ENCODE results near the gene PADI6.
"Not testable (repeated sequence)": the region's sequence is repeated elsewhere in the genome, so short reads cannot be mapped to it uniquely, and the experiment has no call there.

PADI6 gene

DNA sequence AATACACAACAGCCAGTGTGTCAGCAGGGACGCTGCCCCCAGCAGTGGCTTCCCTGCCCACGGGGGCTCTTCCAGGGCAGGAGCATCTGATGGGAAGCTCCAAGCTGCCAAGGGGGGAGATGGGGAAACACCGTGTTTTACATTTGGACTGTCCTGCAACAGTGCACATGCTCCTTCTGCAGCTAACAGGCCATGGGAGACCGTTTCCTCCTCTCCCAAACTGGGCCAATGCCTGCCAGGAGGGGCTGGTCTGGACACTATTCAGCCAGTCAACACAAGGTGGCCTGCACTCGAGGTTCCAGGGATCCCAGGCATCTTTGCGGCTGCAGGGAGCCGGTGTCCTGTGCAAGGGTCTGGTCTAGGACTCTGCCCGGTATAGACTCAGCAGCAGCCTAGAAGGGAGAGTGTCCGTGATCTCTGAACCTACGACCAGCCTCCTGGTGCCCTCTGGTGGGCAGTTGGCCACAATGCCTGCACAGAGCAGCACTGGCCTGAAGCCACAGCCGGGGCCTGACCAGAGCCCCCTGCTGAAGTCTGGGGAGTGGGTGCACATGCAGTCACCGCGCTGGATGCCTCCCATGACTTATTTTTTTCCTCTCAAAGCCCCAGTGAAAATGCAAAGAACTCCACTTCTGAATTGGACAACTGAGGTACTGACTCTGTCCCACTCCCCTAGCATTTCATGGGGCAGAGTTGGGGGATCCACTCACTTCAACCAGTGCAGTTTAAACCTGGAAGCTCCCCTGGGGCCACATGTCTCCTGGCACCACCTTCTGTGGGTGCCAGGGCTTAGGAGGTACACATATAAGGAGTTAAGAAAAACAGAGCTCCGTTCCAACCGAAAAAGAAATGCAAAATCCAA is 34.1 kb downstream of the PADI6 start:
- no peak overlapping the region for H2BK120ac ChIP-seq (ENCODE audit: low read depth, low read length)
- H3K79me1 ChIP-seq (ENCODE audit: low read length) = peaks cover 10% of the 10 kb centered on the region
- no peak overlapping the region for H4K8ac ChIP-seq (ENCODE audit: low read depth, low read length)
- H3K4me3 ChIP-seq (ENCODE audit: low read length) = no peak overlapping the region
- no peak overlapping the region for H3K9ac ChIP-seq (ENCODE audit: low read length)
- H3K4me1 ChIP-seq (ENCODE audit: control insufficient read depth, low read depth, low read length) = no peaks in the 10 kb centered on the region
- H4K5ac ChIP-seq (ENCODE audit: low read length) = no peak overlapping the region
- no peaks in the 10 kb centered on the region for H3K27me3 ChIP-seq (ENCODE audit: insufficient read depth, low read length, poor library complexity)
- no CpG with 5 or more reads among the region's 15 CpGs for WGBS (ENCODE audit: extremely low coverage, insufficient coverage, low lambda C conversion rate)
- no peak overlapping the region for H3K56ac ChIP-seq (ENCODE audit: low read length)
- H3K18ac ChIP-seq (ENCODE audit: low read length) = no peak overlapping the region
- no peak overlapping the region for H3K4me2 ChIP-seq (ENCODE audit: low read length)
- no peak overlapping the region for H3K27ac ChIP-seq (ENCODE audit: low read depth, low read length)
- no peak overlapping the region for H2BK5ac ChIP-seq (ENCODE audit: low read length)
- H2BK15ac ChIP-seq (replicated peaks; ENCODE audit: low read depth) = no peak overlapping the region
- H2AK5ac ChIP-seq (ENCODE audit: low read length) = no peak overlapping the region
- no peak overlapping the region for H3K4ac ChIP-seq (ENCODE audit: low read depth, low read length)
- peak; percentile 82 for DNase-seq
- no peak overlapping the region for H3K23ac ChIP-seq (ENCODE audit: low read length)
- peaks cover 24% of the 10 kb centered on the region for H3K36me3 ChIP-seq (ENCODE audit: control insufficient read depth, insufficient read depth, low read length)
- H3K79me2 ChIP-seq (ENCODE audit: control insufficient read depth, insufficient read depth, low read length) = no peaks in the 10 kb centered on the region

DNA sequence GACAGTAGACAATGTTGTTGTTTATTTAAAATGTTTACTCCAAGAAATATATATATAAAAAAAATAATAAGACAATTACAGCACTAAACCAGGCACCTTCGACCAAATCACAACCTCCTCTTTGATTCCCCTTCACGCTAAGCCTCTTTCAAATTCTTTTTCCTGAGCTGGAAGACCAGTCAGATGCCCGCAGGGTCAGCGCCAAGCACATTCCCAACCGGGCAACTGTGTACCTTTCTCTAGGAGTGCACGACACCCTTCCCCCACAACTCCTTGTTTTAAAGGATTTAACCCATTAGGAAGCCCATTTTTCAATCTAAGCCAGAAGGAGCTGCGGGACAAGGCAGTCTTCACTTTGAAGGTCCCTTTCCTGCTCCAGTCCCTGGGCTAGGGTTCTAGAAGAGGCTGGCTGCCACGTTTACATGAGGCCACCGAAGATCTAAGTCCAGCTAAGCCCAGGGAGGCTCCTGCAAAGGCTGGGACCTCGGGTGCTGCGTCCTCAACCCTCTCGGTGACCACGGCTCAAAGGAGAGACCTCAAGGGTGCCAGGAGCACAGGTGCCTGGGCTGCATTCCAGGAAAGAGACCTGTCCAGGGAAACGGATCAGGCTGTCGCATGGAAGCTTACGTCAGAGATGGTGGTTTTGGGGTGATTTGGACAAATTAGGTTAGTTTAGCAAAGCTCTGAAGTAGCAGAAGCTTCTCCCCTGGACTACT is 34.9 kb downstream of the PADI6 start:
- H2AK5ac ChIP-seq (ENCODE audit: low read length); H3K27me3 ChIP-seq (ENCODE audit: insufficient read depth, low read length, poor library complexity); H3K4me3 ChIP-seq (ENCODE audit: low read length); H2BK120ac ChIP-seq (ENCODE audit: low read depth, low read length); H3K4me2 ChIP-seq (ENCODE audit: low read length); H3K4ac ChIP-seq (ENCODE audit: low read depth, low read length); H3K56ac ChIP-seq (ENCODE audit: low read length); H3K23ac ChIP-seq (ENCODE audit: low read length); H2BK5ac ChIP-seq (ENCODE audit: low read length); H2BK15ac ChIP-seq (replicated peaks; ENCODE audit: low read depth); H4K5ac ChIP-seq (ENCODE audit: low read length); H3K4me1 ChIP-seq (ENCODE audit: control insufficient read depth, low read depth, low read length); H3K18ac ChIP-seq (ENCODE audit: low read length); H3K79me2 ChIP-seq (ENCODE audit: control insufficient read depth, insufficient read depth, low read length); DNase-seq; H4K8ac ChIP-seq (ENCODE audit: low read depth, low read length); H3K9ac ChIP-seq (ENCODE audit: low read length); H3K27ac ChIP-seq (ENCODE audit: low read depth, low read length): not testable (repeated sequence)
- Histone ChIP-seq H3K79me1 (ENCODE audit: low read length) (peaks cover 10% of the 10 kb centered on the region), H3K36me3 (ENCODE audit: control insufficient read depth, insufficient read depth, low read length) (peaks cover 28% of the 10 kb centered on the region)
- WGBS (ENCODE audit: extremely low coverage, insufficient coverage, low lambda C conversion rate) = no CpG with 5 or more reads among the region's 16 CpGs

GRCh38 chr1:17407786-17408514 is 36.0 kb downstream of the PADI6 start:
- not testable (repeated sequence) for H4K5ac ChIP-seq (ENCODE audit: low read length); H2AK5ac ChIP-seq (ENCODE audit: low read length); H3K27ac ChIP-seq (ENCODE audit: low read depth, low read length); H3K18ac ChIP-seq (ENCODE audit: low read length); H3K56ac ChIP-seq (ENCODE audit: low read length); H3K4me3 ChIP-seq (ENCODE audit: low read length); H3K4ac ChIP-seq (ENCODE audit: low read depth, low read length); H3K79me2 ChIP-seq (ENCODE audit: control insufficient read depth, insufficient read depth, low read length); H2BK15ac ChIP-seq (replicated peaks; ENCODE audit: low read depth); H3K23ac ChIP-seq (ENCODE audit: low read length); H2BK5ac ChIP-seq (ENCODE audit: low read length); H3K4me2 ChIP-seq (ENCODE audit: low read length); H4K8ac ChIP-seq (ENCODE audit: low read depth, low read length); H3K4me1 ChIP-seq (ENCODE audit: control insufficient read depth, low read depth, low read length); H3K9ac ChIP-seq (ENCODE audit: low read length); H3K27me3 ChIP-seq (ENCODE audit: insufficient read depth, low read length, poor library complexity); H2BK120ac ChIP-seq (ENCODE audit: low read depth, low read length)
- DNase-seq = peak; percentile 70
- WGBS (ENCODE audit: extremely low coverage, insufficient coverage, low lambda C conversion rate) = no CpG with 5 or more reads among the region's 30 CpGs
- peaks cover 33% of the 10 kb centered on the region for H3K36me3 ChIP-seq (ENCODE audit: control insufficient read depth, insufficient read depth, low read length)
- H3K79me1 ChIP-seq (ENCODE audit: low read length) = peaks cover 11% of the 10 kb centered on the region

DNA sequence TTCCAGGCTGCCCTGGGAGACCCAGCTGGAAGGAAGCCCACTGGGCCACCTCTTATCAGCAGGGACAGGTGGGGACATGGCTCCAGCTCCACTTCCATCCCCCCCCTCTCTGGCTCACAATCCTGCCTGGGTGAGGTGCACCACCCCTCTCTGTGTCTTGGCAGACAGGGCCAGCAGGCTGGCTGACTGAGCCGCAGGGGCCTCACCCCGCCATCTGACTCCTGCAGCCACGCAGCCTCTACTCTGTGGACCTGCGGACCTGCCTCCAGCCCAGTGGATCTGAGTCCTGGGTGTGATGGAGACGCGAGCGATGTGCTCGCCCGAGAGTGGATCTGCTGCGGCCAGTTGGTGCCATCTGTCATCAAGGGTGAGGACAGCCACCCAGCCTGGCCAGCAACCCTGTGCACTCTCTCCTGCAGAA is 37.4 kb downstream of the PADI6 start:
- no peak overlapping the region for H2BK120ac ChIP-seq (ENCODE audit: low read depth, low read length)
- no peak overlapping the region for H3K4me3 ChIP-seq (ENCODE audit: low read length)
- no peak overlapping the region for H3K4me2 ChIP-seq (ENCODE audit: low read length)
- no peak overlapping the region for H3K4ac ChIP-seq (ENCODE audit: low read depth, low read length)
- H3K56ac ChIP-seq (ENCODE audit: low read length) = no peak overlapping the region
- H2BK15ac ChIP-seq (replicated peaks; ENCODE audit: low read depth) = no peak overlapping the region
- no peak overlapping the region for H4K8ac ChIP-seq (ENCODE audit: low read depth, low read length)
- no peak overlapping the region for H3K23ac ChIP-seq (ENCODE audit: low read length)
- no peaks in the 10 kb centered on the region for H3K4me1 ChIP-seq (ENCODE audit: control insufficient read depth, low read depth, low read length)
- H3K79me2 ChIP-seq (ENCODE audit: control insufficient read depth, insufficient read depth, low read length) = peaks cover 1% of the 10 kb centered on the region
- no peak overlapping the region for H2AK5ac ChIP-seq (ENCODE audit: low read length)
- H3K27ac ChIP-seq (ENCODE audit: low read depth, low read length) = no peak overlapping the region
- peaks cover 43% of the 10 kb centered on the region for H3K36me3 ChIP-seq (ENCODE audit: control insufficient read depth, insufficient read depth, low read length)
- no CpG with 5 or more reads among the region's 10 CpGs for WGBS (ENCODE audit: extremely low coverage, insufficient coverage, low lambda C conversion rate)
- no peak overlapping the region for H3K9ac ChIP-seq (ENCODE audit: low read length)
- H4K5ac ChIP-seq (ENCODE audit: low read length) = no peak overlapping the region
- H3K79me1 ChIP-seq (ENCODE audit: low read length) = peaks cover 16% of the 10 kb centered on the region
- no peak overlapping the region for H3K18ac ChIP-seq (ENCODE audit: low read length)
- DNase-seq = no peak
- H2BK5ac ChIP-seq (ENCODE audit: low read length) = no peak overlapping the region
- H3K27me3 ChIP-seq (ENCODE audit: insufficient read depth, low read length, poor library complexity) = no peaks in the 10 kb centered on the region

DNA sequence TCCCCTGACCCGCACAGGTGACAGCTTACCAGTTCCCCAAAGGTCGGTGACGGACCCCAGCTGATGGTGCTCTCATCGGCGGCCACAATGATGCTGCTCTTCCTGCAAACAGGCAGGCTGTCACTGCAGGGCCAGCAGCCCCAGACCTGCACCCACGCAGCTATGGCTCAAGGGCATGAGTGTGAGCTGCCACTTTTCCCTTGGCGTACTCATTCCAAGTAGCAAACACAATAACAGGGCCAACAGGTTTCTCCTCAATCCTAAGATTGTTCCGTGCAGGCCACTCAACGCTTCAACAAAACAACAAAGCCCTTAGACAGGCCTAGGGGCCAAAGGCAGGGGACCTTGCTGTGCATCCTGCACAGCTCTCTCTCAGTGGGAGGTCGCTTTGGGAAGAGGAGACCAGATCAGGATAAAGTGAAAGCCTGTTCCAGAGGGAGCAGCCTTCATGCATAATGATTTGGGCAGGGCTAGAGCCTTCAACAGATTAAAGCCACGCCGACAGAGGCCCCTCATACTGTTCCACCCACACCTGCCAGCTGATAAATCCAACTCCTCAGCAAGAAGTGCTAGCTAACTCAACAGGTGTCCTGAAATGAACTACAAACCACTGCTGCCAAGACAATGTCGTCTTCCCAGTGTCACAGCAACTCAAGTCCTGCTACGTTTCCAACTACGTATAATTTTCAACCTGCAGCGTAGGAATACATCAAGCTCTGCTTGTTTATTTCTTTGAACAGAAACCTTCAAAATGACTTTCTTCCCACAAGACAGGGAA is 40.3 kb downstream of the PADI6 start:
- Histone ChIP-seq H3K23ac (ENCODE audit: low read length) (no peak overlapping the region), H2AK5ac (ENCODE audit: low read length) (no peak overlapping the region), H3K27ac (ENCODE audit: low read depth, low read length) (no peak overlapping the region), H3K18ac (ENCODE audit: low read length) (no peak overlapping the region), H3K4me2 (ENCODE audit: low read length) (no peak overlapping the region), H3K4ac (ENCODE audit: low read depth, low read length) (no peak overlapping the region), H3K4me3 (ENCODE audit: low read length) (no peak overlapping the region), H2BK5ac (ENCODE audit: low read length) (no peak overlapping the region), H3K79me2 (ENCODE audit: control insufficient read depth, insufficient read depth, low read length) (peaks cover 7% of the 10 kb centered on the region), H2BK120ac (ENCODE audit: low read depth, low read length) (no peak overlapping the region), H3K36me3 (ENCODE audit: control insufficient read depth, insufficient read depth, low read length) (peaks cover 46% of the 10 kb centered on the region), H4K8ac (ENCODE audit: low read depth, low read length) (no peak overlapping the region), H3K4me1 (ENCODE audit: control insufficient read depth, low read depth, low read length) (no peaks in the 10 kb centered on the region), H3K56ac (ENCODE audit: low read length) (no peak overlapping the region), H3K79me1 (ENCODE audit: low read length) (peaks cover 19% of the 10 kb centered on the region), H4K5ac (ENCODE audit: low read length) (no peak overlapping the region), H3K9ac (ENCODE audit: low read length) (no peak overlapping the region), H3K27me3 (ENCODE audit: insufficient read depth, low read length, poor library complexity) (no peaks in the 10 kb centered on the region), H2BK15ac (replicated peaks; ENCODE audit: low read depth) (no peak overlapping the region)
- WGBS (ENCODE audit: extremely low coverage, insufficient coverage, low lambda C conversion rate) = no CpG with 5 or more reads among the region's 16 CpGs
- DNase-seq = no peak

All from mesendoderm (in vitro differentiated cells).